HEK293 (cell line): Measurements from ENCODE around the gene UBE2G1.

Experiments used
- CTCF ChIP-seq: fragments of 450-650 bp; formaldehyde crosslinking; IDR thresholded peaks from 2 replicates; pipeline ENCODE4 v1.5.1; 2016; ENCODE audit warnings: missing biosample characterization, missing genetic modification characterization
- ELK4 ChIP-seq: IDR thresholded peaks from 2 replicates; pipeline ENCODE4 v1.6.1; 2011; ENCODE audit warnings: mild to moderate bottlenecking, low read depth, low read length, borderline replicate concordance
- ZNF26 ChIP-seq: fragments of 450-650 bp; formaldehyde crosslinking; IDR thresholded peaks from 2 replicates; pipeline ENCODE4 v1.5.1; 2016; ENCODE audit warnings: missing biosample characterization, missing genetic modification characterization
- ZNF274 ChIP-seq, 2 experiments: fragments of 200-500 bp in 1 of 2; fragments of 450-650 bp in 1 of 2; sonication (Bioruptor generic) in 1 of 2; formaldehyde crosslinking in 1 of 2; IDR thresholded peaks; 2 replicates each; pipeline versions ENCODE4 v1.5.1 to v1.6.1; 2014 to 2016; ENCODE audit warnings: borderline replicate concordance in 1 of 2, inconsistent platforms in 1 of 2, low read length in 1 of 2, missing biosample characterization in 1 of 2, missing genetic modification characterization in 1 of 2
- ZNF292 ChIP-seq: fragments of 450-650 bp; formaldehyde crosslinking; IDR thresholded peaks from 2 replicates; pipeline ENCODE4 v1.5.1; 2016; ENCODE audit warnings: low read depth, missing biosample characterization, missing genetic modification characterization, borderline replicate concordance
- ZNF561 ChIP-seq: fragments of 450-650 bp; IDR thresholded peaks from 2 replicates; pipeline ENCODE4 v1.5.1; 2018; ENCODE audit warnings: missing biosample characterization, missing genetic modification characterization, borderline replicate concordance
- ZNF571 ChIP-seq: fragments of 450-650 bp; formaldehyde crosslinking; IDR thresholded peaks from 2 replicates; pipeline ENCODE4 v1.5.0; 2017; ENCODE audit warnings: missing biosample characterization, missing genetic modification characterization

- TF ChIP-seq CTCF (tag by site-specific recombination) (no peak), ZNF26 (tag by site-specific recombination) (no peak), ELK4 (no peak), ZNF561 (no peak), ZNF274 (IDR thresholded peaks at IDR 0.05; ENCODE audit: low read length) (no peak), ZNF274 (tag by site-specific recombination; IDR thresholded peaks at IDR 0.05; ENCODE audit: borderline replicate concordance) (no peak), ZNF571 (tag by site-specific recombination) (no peak), ZNF292 (tag by site-specific recombination) (no peak)
Observed at GRCh38 chr17:4393806-4394205, 27.3 kb upstream of the UBE2G1 start.
